Skeletal muscle cell (primary cell): ENCODE data around the gene CD164L2.

Source experiments
- DNase-seq: peaks from one replicate; pipeline ENCODE4 v3.0.0-alpha.2; 2010; ENCODE audit warnings: low read depth
- H3K4me3 ChIP-seq: 2 replicates; pipeline ENCODE4 v1.5.1; 2011; ENCODE audit warnings: low read depth, mild to moderate bottlenecking, control low read depth, low read length, moderate library complexity

CD164L2 gene

GRCh38 chr1:27332536-27333281 lies 50.4 kb downstream of the CD164L2 start:
- H3K4me3 ChIP-seq, result no peak overlapping the region
- no peak for DNase-seq

GRCh38 chr1:27331922-27332321 lies 51.2 kb downstream of the CD164L2 start:
- DNase-seq, result no peak
- H3K4me3 ChIP-seq, result no peak overlapping the region

GRCh38 chr1:27331426-27331825 lies 51.7 kb downstream of the CD164L2 start:
- H3K4me3 ChIP-seq, result no peak overlapping the region
- no peak for DNase-seq

- no peak overlapping the region for H3K4me3 ChIP-seq
- no peak for DNase-seq
Observed at GRCh38 chr1:27330786-27331185, 52.3 kb downstream of the CD164L2 start.
